Astrocyte (in vitro differentiated cells and primary cell): ENCODE data around the gene CELA2B.

Experiments used
- CTCF ChIP-seq: IDR thresholded peaks from 2 replicates; pipeline ENCODE4 v1.5.1; 2011; ENCODE audit warnings: low read depth, mild to moderate bottlenecking, inconsistent platforms, low read length, moderate library complexity; ENCODE audit not compliant: insufficient read depth
- EZH2 ChIP-seq: IDR thresholded peaks from 2 replicates; pipeline ENCODE4 v1.6.1; 2012; ENCODE audit warnings: mild to moderate bottlenecking, low read length, inconsistent platforms; ENCODE audit not compliant: insufficient read depth

GRCh38 chr1:15435239-15436077 is 40.4 kb upstream of the CELA2B start:
- TF ChIP-seq CTCF (no peak), EZH2 (no peak)
